Breast epithelium (tissue), 4 donors: ENCODE data around the gene TAF6L. TPM values are rescaled to one million over a fixed set of nuclear protein-coding genes. Genes with fewer than 3 reads are reported as not detected.
A peak's percentile ranks its signal among the peaks of the same experiment; 100 is the strongest.

Experiments
- DNase-seq, 2 donors: peaks; one replicate each; pipeline ENCODE4 v3.0.0-alpha.2; 2019; ENCODE audit warnings: low spot score in 2 of 2
- H3K27ac ChIP-seq, 2 donors: fragments of 200-600 bp; sonication (generic) in 1 of 2; one replicate each; pipeline ENCODE4 v1.5.1; 2016 to 2019; ENCODE audit warnings: mild to moderate bottlenecking in 1 of 2
- H3K27me3 ChIP-seq, 2 donors: fragments of 200-600 bp; sonication (generic) in 1 of 2; one replicate each; pipeline versions ENCODE4 v1.5.1 to v1.6.0; 2017 to 2019; ENCODE audit warnings: control low read depth in 1 of 2, mild to moderate bottlenecking in 1 of 2
- H3K36me3 ChIP-seq: fragments of 200-600 bp; one replicate; pipeline ENCODE4 v1.5.1; 2019
- H3K4me1 ChIP-seq, 2 donors: fragments of 200-600 bp; sonication (generic); one replicate each; pipeline ENCODE4 v1.5.1; 2016 to 2019; ENCODE audit warnings: control low read depth in 1 of 2
- H3K4me3 ChIP-seq, 3 donors: fragments of 200-600 bp; sonication (generic); 1 replicate in 2 of 3; 2 replicates in 1 of 3; pipeline ENCODE4 v1.5.1; 2016 to 2019; ENCODE audit warnings: mild to moderate bottlenecking in 3 of 3, moderate library complexity in 2 of 3
- H3K9me3 ChIP-seq, 2 donors: fragments of 200-600 bp; sonication (generic) in 1 of 2; one replicate each; pipeline ENCODE4 v1.5.1; 2016 to 2019; ENCODE audit warnings: control low read depth in 1 of 2
- CTCF ChIP-seq, 3 donors: fragments of 450-650 bp; IDR thresholded peaks; one replicate each; pipeline ENCODE4 v1.5.1; 2016 to 2017; ENCODE audit warnings: antibody characterized with exemption in 3 of 3, mild to moderate bottlenecking in 3 of 3, moderate library complexity in 3 of 3
- POLR2A ChIP-seq: fragments of 450-650 bp; IDR thresholded peaks from one replicate; pipeline ENCODE4 v1.6.1; 2016; ENCODE audit warnings: antibody characterized with exemption, mild to moderate bottlenecking, moderate library complexity
- POLR2AphosphoS5 ChIP-seq, 3 donors: sonication (generic); formaldehyde crosslinking; IDR thresholded peaks; one replicate each; pipeline ENCODE4 v1.6.1; 2017; ENCODE audit warnings: antibody characterized with exemption in 3 of 3
- intact Hi-C: fragments of 100-400 bp; cut with DNase I; formaldehyde crosslinking; loops from one replicate; pipeline ENCODE4 v1.15.1; 2023; ENCODE audit warnings: low total_unique reads
- total RNA-seq, 3 donors: library from RNA; depleted of rRNA; stranded (reverse); fragments of >200 nt; gene quantifications; one replicate each; pipeline ENCODE4 v1.1.0, GENCODE V29; 2016

TAF6L gene
- total RNA-seq, result 10 to 100 TPM; 14.1 to 20.8 (median 20.5) TPM

GRCh38 chr11:62771144-62772021 lies at the start of gene TAF6L:
Gene TAF6L, plus strand, starts transcription at chr11:62771396. Its CDS starts 4,388 bp downstream, at chr11:62775784.
- Histone ChIP-seq H3K4me3 (peak within 1 kb of the TSS; percentile 60 to 88 (median 68)), H3K36me3 (peaks cover 1% of the 10 kb centered on the region), H3K9me3 (no peaks in the 10 kb centered on the region), H3K27me3 (no peaks in the 10 kb centered on the region), H3K27ac (peak within 1 kb of the TSS; percentile 94 to 98), H3K4me1 (peaks cover 8 to 9% of the 10 kb centered on the region in 2 donors)
- intact Hi-C loops, result no loop called here
- DNase-seq, result peak; percentile 98 to 99
- TF ChIP-seq CTCF (IDR thresholded peaks at IDR 0.05) (no peak), POLR2AphosphoS5 (IDR thresholded peaks at IDR 0.05) (peak; percentile 66 to 95 (median 75)), POLR2A (no peak)

- no peaks in the 10 kb centered on the region for H3K9me3 ChIP-seq
- H3K4me1 ChIP-seq, result peaks cover 0 to 9% of the 10 kb centered on the region in 2 donors
- H3K36me3 ChIP-seq, result peaks cover 10% of the 10 kb centered on the region
- DNase-seq, result no peak
- no peak overlapping the region for H3K4me3 ChIP-seq
- no peak for TF ChIP-seq POLR2A
- no peak for TF ChIP-seq CTCF (IDR thresholded peaks at IDR 0.05)
- no peak for TF ChIP-seq POLR2AphosphoS5 (IDR thresholded peaks at IDR 0.05)
- H3K27me3 ChIP-seq, result no peaks in the 10 kb centered on the region
- intact Hi-C loops, result no loop called here
- H3K27ac ChIP-seq, result no peak overlapping the region
Measured at GRCh38 chr11:62721994-62722393, 49.2 kb upstream of the TAF6L start.

- no peaks in the 10 kb centered on the region for H3K9me3 ChIP-seq
- H3K27ac ChIP-seq, result peak overlapping the region in 1 of 2 donors; percentile 2
- no peak for DNase-seq
- peaks cover 10% of the 10 kb centered on the region for H3K36me3 ChIP-seq
- intact Hi-C loops, result no loop called here
- peaks cover 0 to 9% of the 10 kb centered on the region in 2 donors for H3K4me1 ChIP-seq
- no peak for TF ChIP-seq POLR2A
- no peak for TF ChIP-seq POLR2AphosphoS5 (IDR thresholded peaks at IDR 0.05)
- no peak for TF ChIP-seq CTCF (IDR thresholded peaks at IDR 0.05)
- H3K27me3 ChIP-seq, result no peaks in the 10 kb centered on the region
- H3K4me3 ChIP-seq, result peak overlapping the region in 2 of 3 donors; percentile 86 to 98
Measured at GRCh38 chr11:62724171-62724570, 47.0 kb upstream of the TAF6L start.

- Histone ChIP-seq H3K27me3 (no peaks in the 10 kb centered on the region), H3K27ac (peak overlapping the region; percentile 93 to 97), H3K4me1 (peaks cover 3 to 18% of the 10 kb centered on the region in 2 donors), H3K4me3 (peak overlapping the region; percentile 86 to 98 (median 92)), H3K36me3 (peaks cover 10% of the 10 kb centered on the region), H3K9me3 (no peaks in the 10 kb centered on the region)
- no peak for DNase-seq
- intact Hi-C loops, result no loop called here
- TF ChIP-seq POLR2A (no peak), POLR2AphosphoS5 (IDR thresholded peaks at IDR 0.05) (no peak), CTCF (IDR thresholded peaks at IDR 0.05) (no peak)
Measured at GRCh38 chr11:62725646-62726045, 45.5 kb upstream of the TAF6L start.
